ENCODE data around the gene NTN4. TPM values are rescaled to one million over a fixed set of nuclear protein-coding genes. Genes with fewer than 3 reads are reported as not detected.
A peak's percentile ranks its signal among the peaks of the same experiment; 100 is the strongest.

The NTN4 gene
- total RNA-seq, 4 donors from 2014 or later = 6.7 to 25.9 (median 16.7) TPM

DNA sequence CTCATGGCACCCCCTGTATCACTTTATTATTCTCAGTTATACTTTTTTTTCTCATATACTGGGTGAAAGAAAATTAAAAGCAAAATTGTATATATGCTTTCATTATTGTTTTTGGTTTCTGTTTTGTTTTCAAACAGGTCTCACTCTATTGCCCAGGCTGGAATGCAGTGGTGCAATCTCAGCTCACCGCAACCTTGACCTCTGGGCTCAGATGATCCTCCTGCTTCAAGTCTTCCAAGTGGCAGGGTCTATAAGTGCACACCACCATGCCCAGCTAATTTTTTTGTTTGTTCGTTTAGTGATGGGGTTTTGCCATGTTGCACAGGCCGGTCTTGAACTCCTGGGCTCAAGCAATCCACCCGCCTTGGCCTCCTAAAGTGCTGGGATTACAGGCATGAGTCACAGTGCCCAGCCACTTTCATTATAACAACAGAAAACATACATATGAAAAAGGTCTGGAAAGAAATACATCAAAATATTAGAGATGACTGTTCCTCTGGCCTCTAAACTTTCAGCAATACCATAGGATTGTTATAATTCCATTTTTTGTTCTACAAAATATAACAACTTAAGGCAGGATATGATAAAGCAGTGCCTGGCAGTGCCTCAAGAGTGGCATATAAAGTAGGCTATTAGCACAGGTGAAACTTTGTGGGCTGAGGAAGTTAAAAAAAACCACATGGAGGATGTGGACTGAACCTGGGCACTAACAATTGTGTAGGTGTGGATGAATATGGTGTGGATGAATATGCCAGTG, 5.8 kb upstream of the NTN4 start:
- TF ChIP-seq POLR2A (IDR thresholded peaks at IDR 0.05) (no peak), EP300 (IDR thresholded peaks at IDR 0.05; ENCODE audit: low read depth) (no peak)
- H3K27me3 ChIP-seq = no peaks in the 10 kb centered on the region
- H3K4me1 ChIP-seq = peaks cover 0 to 13% (median 4%) of the 10 kb centered on the region in 4 donors
- H3K9me3 ChIP-seq = no peaks in the 10 kb centered on the region
- no peak overlapping the region for H3K27ac ChIP-seq
- in situ Hi-C loops (cut with MboI; ENCODE audit: low pct_ligation_motif_present in 1 of 4, low pct_unique_long_range_greater_than_20kb in 1 of 4, low sequenced_read_pairs in 3 of 4) (no loop called here), intact Hi-C loops (cut with DNase I; ENCODE audit: low total_unique reads) (no loop called here)
- no peak overlapping the region for H3K4me3 ChIP-seq
- WGBS, 2 donors (ENCODE audit: low coverage in 1 of 2) = 57 to 83% methylated on average over 1 to 4 of the region's 4 CpGs
- no peak for DNase-seq
- H3K36me3 ChIP-seq = no peaks in the 10 kb centered on the region

- Histone ChIP-seq H3K27me3 (no peaks in the 10 kb centered on the region), H3K4me1 (peaks cover 0 to 20% (median 11%) of the 10 kb centered on the region in 4 donors), H3K27ac (peak overlapping the region; percentile 71 to 84 (median 78)), H3K36me3 (no peaks in the 10 kb centered on the region), H3K4me3 (peak overlapping the region; percentile 24 to 83 (median 71)), H3K9me3 (no peaks in the 10 kb centered on the region)
- in situ Hi-C loops (cut with MboI; ENCODE audit: low pct_ligation_motif_present in 1 of 4, low pct_unique_long_range_greater_than_20kb in 1 of 4, low sequenced_read_pairs in 3 of 4) = no loop called here
- intact Hi-C loops (cut with DNase I; ENCODE audit: low total_unique reads) = no loop called here
- WGBS, 2 donors (ENCODE audit: low coverage in 1 of 2) = 0 to 5% methylated on average over 1 to 26 of the region's 49 CpGs
- peak; percentile 20 for DNase-seq
- no peak for TF ChIP-seq POLR2A (IDR thresholded peaks at IDR 0.05)
- no peak for TF ChIP-seq EP300 (IDR thresholded peaks at IDR 0.05; ENCODE audit: low read depth)
- TF ChIP-seq POLR2AphosphoS5 (IDR thresholded peaks at IDR 0.05) = peak in 2 of 3 donors; percentile 8 to 10
- TF ChIP-seq, protein P1, sequence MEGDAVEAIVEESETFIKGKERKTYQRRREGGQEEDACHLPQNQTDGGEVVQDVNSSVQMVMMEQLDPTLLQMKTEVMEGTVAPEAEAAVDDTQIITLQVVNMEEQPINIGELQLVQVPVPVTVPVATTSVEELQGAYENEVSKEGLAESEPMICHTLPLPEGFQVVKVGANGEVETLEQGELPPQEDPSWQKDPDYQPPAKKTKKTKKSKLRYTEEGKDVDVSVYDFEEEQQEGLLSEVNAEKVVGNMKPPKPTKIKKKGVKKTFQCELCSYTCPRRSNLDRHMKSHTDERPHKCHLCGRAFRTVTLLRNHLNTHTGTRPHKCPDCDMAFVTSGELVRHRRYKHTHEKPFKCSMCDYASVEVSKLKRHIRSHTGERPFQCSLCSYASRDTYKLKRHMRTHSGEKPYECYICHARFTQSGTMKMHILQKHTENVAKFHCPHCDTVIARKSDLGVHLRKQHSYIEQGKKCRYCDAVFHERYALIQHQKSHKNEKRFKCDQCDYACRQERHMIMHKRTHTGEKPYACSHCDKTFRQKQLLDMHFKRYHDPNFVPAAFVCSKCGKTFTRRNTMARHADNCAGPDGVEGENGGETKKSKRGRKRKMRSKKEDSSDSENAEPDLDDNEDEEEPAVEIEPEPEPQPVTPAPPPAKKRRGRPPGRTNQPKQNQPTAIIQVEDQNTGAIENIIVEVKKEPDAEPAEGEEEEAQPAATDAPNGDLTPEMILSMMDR (IDR thresholded peaks at IDR 0.05) = no peak
Measured at GRCh38 chr12:95790917-95791849, 619 bp upstream of the NTN4 start.

DNA sequence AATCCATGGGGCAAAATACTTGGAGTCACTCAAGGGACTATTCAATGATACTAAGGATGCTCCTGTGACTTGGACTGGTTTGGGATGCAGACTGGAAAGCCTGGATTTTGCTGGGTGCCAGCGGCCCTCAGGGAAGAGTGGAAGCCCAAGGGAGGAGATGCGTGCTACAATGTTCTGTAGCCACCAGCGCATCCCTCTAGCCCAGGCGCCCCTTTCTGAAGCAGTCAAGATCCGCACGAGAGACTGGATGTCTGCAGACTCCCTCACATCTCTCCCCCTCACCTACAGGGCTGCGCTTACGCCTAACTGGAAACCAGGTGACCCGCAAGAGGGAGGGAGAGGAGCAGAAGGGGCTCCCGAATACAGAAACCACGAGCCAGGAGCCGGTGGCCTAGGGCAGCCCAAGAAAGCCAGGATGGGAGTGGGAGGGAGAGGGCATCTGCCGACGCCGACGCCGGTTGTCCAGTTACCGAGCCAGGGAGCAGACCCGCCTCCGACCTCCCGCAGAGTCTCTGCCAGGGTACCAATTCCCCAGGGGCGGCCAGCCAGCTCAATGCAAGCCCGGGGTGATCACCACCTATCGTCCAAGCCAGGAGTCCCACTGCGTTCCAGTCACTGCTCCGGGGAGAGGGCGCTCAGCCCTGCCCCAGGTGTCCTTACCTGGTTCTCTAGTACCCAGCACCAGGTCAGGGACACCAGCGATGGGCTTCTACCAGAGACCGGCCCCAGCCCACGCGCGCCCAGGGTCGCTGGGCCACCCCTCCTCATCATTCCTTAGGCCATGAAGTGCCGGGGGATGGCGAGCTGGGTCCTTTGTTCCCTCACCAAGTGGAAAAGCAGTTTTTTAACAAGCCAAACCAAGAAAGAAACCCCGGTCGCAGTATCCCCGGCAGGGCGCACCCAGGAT, 1.2 kb downstream of the NTN4 start:
- Histone ChIP-seq H3K4me3 (peak overlapping the region; percentile 61 to 83 (median 81)), H3K9me3 (no peaks in the 10 kb centered on the region), H3K27ac (peak overlapping the region; percentile 71 to 84 (median 78)), H3K27me3 (no peaks in the 10 kb centered on the region), H3K4me1 (peaks cover 0 to 20% (median 10%) of the 10 kb centered on the region in 4 donors), H3K36me3 (no peaks in the 10 kb centered on the region)
- peak; percentile 17 for DNase-seq
- no peak for TF ChIP-seq POLR2A (IDR thresholded peaks at IDR 0.05)
- no peak for TF ChIP-seq EP300 (IDR thresholded peaks at IDR 0.05; ENCODE audit: low read depth)
- no peak for TF ChIP-seq POLR2AphosphoS5 (IDR thresholded peaks at IDR 0.05)
- TF ChIP-seq, protein P1 (IDR thresholded peaks at IDR 0.05) = no peak
- in situ Hi-C loops (cut with MboI; ENCODE audit: low pct_ligation_motif_present in 1 of 4, low pct_unique_long_range_greater_than_20kb in 1 of 4, low sequenced_read_pairs in 3 of 4) = no loop called here
- 13 to 17% methylated on average over 2 to 35 of the region's 39 CpGs for WGBS, 2 donors (ENCODE audit: low coverage in 1 of 2)
- intact Hi-C loops (cut with DNase I; ENCODE audit: low total_unique reads) = no loop called here

GRCh38 chr12:95788637-95789036, 1.9 kb downstream of the NTN4 start:
- H3K4me1 ChIP-seq = peaks cover 0 to 20% (median 10%) of the 10 kb centered on the region in 4 donors
- H3K36me3 ChIP-seq = no peaks in the 10 kb centered on the region
- TF ChIP-seq EP300 (IDR thresholded peaks at IDR 0.05; ENCODE audit: low read depth) (no peak), POLR2A (IDR thresholded peaks at IDR 0.05) (no peak), POLR2AphosphoS5 (IDR thresholded peaks at IDR 0.05) (no peak)
- TF ChIP-seq, protein P1 (IDR thresholded peaks at IDR 0.05) = no peak
- no peaks in the 10 kb centered on the region for H3K27me3 ChIP-seq
- in situ Hi-C loops (cut with MboI; ENCODE audit: low pct_ligation_motif_present in 1 of 4, low pct_unique_long_range_greater_than_20kb in 1 of 4, low sequenced_read_pairs in 3 of 4) (no loop called here), intact Hi-C loops (cut with DNase I; ENCODE audit: low total_unique reads) (no loop called here)
- no peak for DNase-seq
- H3K9me3 ChIP-seq = no peaks in the 10 kb centered on the region
- peak overlapping the region in 1 of 4 donors; percentile 61 for H3K4me3 ChIP-seq
- 43 to 56% methylated on average over 1 of the region's 1 CpG for WGBS, 2 donors (ENCODE audit: low coverage in 1 of 2)
- no peak overlapping the region for H3K27ac ChIP-seq
